ENCODE results near the gene HKDC1. TPM values are rescaled to one million over a fixed set of nuclear protein-coding genes. Genes with fewer than 3 reads are reported as not detected.

The HKDC1 gene
- total and polyA plus RNA-seq, 12 donors: under 0.01 to 0.67 (median 0.15) TPM; not detected in 6

GRCh38 chr10:69242040-69242851 lies 22.1 kb downstream of the HKDC1 start:
- Histone ChIP-seq H3K4me1 (replicated peaks in 1 of 2) (peaks cover 0 to 3% of the 10 kb centered on the region in 2 donors), H3K4me3 (no peak overlapping the region), H3K36me3 (replicated peaks in 1 of 2) (no peaks in the 10 kb centered on the region), H3K27me3 (no peaks in the 10 kb centered on the region), H3K27ac (peak overlapping the region in 1 of 5 donors; percentile 55), H3K9me3 (replicated peaks in 1 of 3) (no peaks in the 10 kb centered on the region)
- WGBS, 4 donors: 79 to 81% (median 80%) methylated on average over 11 of the region's 11 CpGs
- TF ChIP-seq POLR2A (IDR thresholded peaks at IDR 0.05): no peak
- TF ChIP-seq, protein P1, sequence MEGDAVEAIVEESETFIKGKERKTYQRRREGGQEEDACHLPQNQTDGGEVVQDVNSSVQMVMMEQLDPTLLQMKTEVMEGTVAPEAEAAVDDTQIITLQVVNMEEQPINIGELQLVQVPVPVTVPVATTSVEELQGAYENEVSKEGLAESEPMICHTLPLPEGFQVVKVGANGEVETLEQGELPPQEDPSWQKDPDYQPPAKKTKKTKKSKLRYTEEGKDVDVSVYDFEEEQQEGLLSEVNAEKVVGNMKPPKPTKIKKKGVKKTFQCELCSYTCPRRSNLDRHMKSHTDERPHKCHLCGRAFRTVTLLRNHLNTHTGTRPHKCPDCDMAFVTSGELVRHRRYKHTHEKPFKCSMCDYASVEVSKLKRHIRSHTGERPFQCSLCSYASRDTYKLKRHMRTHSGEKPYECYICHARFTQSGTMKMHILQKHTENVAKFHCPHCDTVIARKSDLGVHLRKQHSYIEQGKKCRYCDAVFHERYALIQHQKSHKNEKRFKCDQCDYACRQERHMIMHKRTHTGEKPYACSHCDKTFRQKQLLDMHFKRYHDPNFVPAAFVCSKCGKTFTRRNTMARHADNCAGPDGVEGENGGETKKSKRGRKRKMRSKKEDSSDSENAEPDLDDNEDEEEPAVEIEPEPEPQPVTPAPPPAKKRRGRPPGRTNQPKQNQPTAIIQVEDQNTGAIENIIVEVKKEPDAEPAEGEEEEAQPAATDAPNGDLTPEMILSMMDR (IDR thresholded peaks at IDR 0.05): no peak
- intact Hi-C loops (cut with DNase I): no loop called here
- no peak for DNase-seq

- Histone ChIP-seq H3K4me3 (no peak overlapping the region), H3K4me1 (replicated peaks in 1 of 2) (peaks cover 0 to 3% of the 10 kb centered on the region in 2 donors), H3K27me3 (no peaks in the 10 kb centered on the region), H3K9me3 (replicated peaks in 1 of 3) (no peaks in the 10 kb centered on the region), H3K27ac (no peak overlapping the region), H3K36me3 (replicated peaks in 1 of 2) (no peaks in the 10 kb centered on the region)
- 75 to 85% (median 79%) methylated on average over 4 to 5 of the region's 5 CpGs for WGBS, 4 donors
- TF ChIP-seq, protein P1 (IDR thresholded peaks at IDR 0.05): no peak
- TF ChIP-seq POLR2A (IDR thresholded peaks at IDR 0.05): no peak
- no peak for DNase-seq
- intact Hi-C loops (cut with DNase I): no loop called here
These were observed 22.7 kb downstream of the HKDC1 start for GRCh38 chr10:69242852-69243212.

DNA sequence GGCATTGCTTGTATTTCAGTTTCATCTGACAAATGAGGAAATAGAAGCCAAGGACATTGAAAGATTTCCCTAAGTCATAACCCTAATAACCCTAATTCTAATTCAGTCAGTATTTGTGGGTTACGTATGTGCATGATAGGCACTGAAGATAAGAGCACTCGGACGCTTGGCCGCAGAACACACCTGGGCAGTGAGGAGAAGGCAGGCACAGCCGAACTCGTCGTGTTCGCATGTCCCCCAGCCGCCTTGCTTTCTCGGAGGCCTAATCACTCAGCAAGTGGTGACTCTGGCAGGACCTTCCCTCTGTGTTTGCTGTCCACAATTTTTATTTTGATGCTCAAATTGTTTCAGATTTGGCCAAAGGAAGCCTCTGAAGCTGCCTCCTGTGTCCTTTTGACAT lies 23.7 kb downstream of the HKDC1 start:
- Histone ChIP-seq H3K27me3 (no peaks in the 10 kb centered on the region), H3K9me3 (replicated peaks in 1 of 3) (no peaks in the 10 kb centered on the region), H3K4me1 (replicated peaks in 1 of 2) (peaks cover 0 to 3% of the 10 kb centered on the region in 2 donors), H3K27ac (no peak overlapping the region), H3K36me3 (replicated peaks in 1 of 2) (no peaks in the 10 kb centered on the region), H3K4me3 (no peak overlapping the region)
- 91 to 94% (median 92%) methylated on average over 10 of the region's 10 CpGs for WGBS, 4 donors
- TF ChIP-seq POLR2A (IDR thresholded peaks at IDR 0.05): no peak
- TF ChIP-seq, protein P1 (IDR thresholded peaks at IDR 0.05): no peak
- DNase-seq: no peak
- intact Hi-C loops (cut with DNase I): no loop called here

GRCh38 chr10:69246036-69246435 lies 25.9 kb downstream of the HKDC1 start:
- intact Hi-C loops (cut with DNase I): no loop called here
- Histone ChIP-seq H3K27ac (no peak overlapping the region), H3K4me3 (no peak overlapping the region), H3K4me1 (replicated peaks in 1 of 2) (no peaks in the 10 kb centered on the region), H3K9me3 (replicated peaks in 1 of 3) (no peaks in the 10 kb centered on the region), H3K36me3 (replicated peaks in 1 of 2) (no peaks in the 10 kb centered on the region), H3K27me3 (no peaks in the 10 kb centered on the region)
- 43 to 93% (median 91%) methylated on average over 1 to 5 of the region's 5 CpGs for WGBS, 4 donors
- TF ChIP-seq, protein P1 (IDR thresholded peaks at IDR 0.05): no peak
- no peak for TF ChIP-seq POLR2A (IDR thresholded peaks at IDR 0.05)
- DNase-seq: no peak
